CD1c-positive myeloid dendritic cell (primary cell): Measurements from ENCODE around the gene MOBP.

ENCODE experiments used
- DNase-seq: peaks from one replicate; pipeline ENCODE4 v3.0.0-alpha.2; 2016; ENCODE audit errors: extremely low spot score

The MOBP gene

GRCh38 chr3:39497753-39498152 is 30.3 kb downstream of the MOBP start:
- DNase-seq, result no peak

DNA sequence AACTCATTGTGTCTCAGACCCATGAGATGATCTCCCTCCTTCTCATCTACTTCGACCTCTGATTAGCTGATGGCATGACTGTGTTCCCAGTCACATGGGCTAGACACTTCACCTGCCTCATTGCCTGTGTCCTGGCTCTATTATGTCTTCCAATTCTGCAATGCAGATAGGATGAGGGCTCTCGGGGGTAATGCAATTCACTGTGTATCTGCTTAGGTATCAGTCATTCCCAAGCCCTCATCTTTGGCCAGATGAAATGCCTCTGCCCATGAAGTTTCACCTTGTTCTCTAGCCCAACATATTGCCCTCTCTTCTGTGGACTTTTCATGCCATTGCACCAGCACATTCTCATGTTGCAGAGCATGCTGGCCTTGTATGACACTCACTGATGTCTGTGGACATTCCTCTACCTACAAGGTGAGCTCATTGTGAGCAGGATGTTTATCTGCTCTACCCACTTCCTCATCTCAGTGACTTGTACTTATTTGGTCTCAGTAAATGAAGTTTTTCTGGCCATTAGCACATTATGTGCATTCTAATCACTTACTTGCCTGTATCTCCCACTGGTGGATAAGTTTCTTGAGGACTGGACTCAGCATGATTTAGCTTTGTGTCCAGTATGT is 32.3 kb downstream of the MOBP start:
- no peak for DNase-seq

DNA sequence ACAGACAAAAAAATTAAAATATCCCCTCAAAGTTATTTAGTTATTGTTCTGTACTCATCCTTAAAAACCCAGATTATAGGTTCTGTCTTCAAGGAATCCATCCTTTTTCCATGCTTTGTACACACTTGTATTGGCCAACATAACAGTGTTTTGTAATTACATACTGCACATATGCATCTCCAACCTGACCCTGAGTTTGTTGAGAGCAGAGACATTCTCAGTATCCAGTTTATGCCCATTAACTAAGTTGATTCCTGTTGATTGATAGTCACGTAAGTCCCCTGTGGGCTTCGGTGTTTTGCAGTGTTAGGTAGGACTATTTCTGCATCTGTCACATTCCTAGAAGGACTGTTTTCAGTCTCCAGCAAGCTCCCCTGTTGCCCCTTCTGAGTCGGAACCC is 33.6 kb downstream of the MOBP start:
- no peak for DNase-seq

DNA sequence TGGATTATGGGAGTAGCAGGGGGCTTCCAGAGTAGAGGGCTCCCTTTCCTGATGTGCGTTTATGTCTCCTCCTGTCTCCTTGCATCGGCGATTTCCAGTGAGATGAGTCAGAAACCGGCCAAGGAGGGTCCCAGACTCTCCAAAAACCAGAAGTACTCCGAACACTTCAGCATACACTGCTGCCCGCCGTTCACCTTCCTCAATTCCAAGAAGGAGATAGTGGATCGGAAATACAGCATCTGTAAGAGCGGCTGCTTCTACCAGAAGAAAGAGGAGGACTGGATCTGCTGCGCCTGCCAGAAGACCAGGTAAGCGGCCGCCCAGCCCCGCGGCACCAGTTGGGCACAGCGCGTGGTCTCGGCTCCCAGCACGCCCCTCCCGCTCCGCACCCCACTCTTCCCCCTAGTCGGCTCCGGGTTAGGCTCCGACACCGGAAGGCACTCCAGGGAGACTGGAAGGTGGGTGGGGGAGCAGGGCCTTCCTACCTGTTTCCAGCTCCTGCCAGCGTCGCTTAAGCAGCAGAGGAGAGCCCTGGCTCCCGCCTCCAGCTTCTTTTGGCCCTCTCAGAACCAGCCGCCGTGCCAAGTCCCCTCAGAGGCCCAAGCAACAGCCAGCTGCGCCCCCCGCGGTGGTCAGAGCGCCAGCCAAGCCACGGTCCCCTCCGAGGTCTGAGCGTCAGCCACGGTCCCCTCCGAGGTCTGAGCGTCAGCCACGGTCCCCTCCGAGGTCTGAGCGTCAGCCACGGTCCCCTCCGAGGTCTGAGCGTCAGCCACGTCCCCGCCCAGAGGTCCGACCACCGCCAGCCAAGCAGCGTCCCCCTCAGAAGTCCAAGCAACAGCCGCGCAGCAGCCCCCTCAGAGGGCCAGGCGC is 34.7 kb downstream of the MOBP start:
- DNase-seq, result no peak

DNA sequence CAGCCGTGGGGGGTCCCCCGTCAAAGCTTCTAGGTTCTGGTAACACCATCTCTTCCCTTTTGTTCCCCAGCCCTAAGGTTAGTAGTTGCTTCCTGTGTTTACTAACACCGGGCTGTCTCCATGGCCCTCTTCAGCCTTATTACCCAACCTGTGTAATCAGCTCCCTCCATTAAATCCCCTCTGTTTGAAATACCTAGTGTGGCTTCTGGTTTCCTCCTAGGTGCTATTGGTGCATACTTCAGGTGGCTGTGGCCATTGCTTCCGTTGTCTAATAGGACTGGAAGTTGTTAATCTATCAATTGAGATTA is 35.3 kb downstream of the MOBP start:
- no peak for DNase-seq

GRCh38 chr3:39505866-39506742 is 38.6 kb downstream of the MOBP start:
- no peak for DNase-seq

GRCh38 chr3:39506863-39507262 is 39.4 kb downstream of the MOBP start:
- no peak for DNase-seq

DNA sequence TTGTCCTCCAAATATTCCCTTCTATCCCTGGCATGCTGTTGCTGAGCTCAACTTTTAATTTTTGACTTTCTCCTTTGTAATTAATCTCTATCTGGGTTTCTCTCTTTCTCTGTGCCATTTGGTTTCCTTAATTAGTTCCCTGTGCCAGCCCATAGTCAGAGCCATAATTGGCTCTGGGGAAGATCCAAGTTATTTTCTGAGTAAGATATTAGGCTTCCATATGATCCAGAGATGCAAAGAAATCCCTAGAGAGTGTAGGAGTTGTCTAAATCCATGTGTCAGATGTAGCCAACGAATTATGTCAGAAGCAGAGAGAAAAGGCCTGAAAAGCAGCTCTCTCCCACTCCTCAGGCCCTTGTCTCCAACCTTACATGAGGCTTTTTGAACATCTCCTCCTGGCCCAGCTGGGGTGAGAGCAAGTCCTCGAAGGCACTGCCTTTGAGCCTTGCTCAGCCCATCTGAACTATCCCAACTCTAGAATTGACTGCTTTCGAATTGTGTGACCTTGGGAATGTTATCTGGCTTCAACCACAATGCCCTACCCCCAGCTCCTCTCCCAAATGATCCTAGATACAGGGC is 46.4 kb downstream of the MOBP start:
- no peak for DNase-seq

- no peak for DNase-seq
Observed at GRCh38 chr3:39515681-39516441, 48.4 kb downstream of the MOBP start.

DNA sequence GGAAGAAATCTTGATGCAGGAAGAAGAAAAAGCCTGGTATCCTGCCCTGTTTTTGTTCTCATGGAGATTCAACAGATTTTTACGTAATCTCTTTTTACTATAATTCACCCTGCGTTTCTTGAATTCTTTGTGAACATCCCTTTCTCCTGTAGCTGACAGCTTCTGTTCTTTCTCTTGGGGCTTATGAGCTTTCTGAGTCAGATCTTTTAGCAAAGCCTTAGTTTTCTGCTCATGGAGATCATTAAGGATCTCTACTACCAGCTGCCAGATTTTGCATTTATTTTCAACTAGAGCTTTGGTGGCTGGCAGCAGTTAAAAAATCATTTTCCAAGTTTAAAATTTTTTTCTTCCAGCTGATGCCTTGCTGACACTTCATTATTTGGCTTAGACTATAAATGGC is 51.6 kb downstream of the MOBP start:
- no peak for DNase-seq

DNA sequence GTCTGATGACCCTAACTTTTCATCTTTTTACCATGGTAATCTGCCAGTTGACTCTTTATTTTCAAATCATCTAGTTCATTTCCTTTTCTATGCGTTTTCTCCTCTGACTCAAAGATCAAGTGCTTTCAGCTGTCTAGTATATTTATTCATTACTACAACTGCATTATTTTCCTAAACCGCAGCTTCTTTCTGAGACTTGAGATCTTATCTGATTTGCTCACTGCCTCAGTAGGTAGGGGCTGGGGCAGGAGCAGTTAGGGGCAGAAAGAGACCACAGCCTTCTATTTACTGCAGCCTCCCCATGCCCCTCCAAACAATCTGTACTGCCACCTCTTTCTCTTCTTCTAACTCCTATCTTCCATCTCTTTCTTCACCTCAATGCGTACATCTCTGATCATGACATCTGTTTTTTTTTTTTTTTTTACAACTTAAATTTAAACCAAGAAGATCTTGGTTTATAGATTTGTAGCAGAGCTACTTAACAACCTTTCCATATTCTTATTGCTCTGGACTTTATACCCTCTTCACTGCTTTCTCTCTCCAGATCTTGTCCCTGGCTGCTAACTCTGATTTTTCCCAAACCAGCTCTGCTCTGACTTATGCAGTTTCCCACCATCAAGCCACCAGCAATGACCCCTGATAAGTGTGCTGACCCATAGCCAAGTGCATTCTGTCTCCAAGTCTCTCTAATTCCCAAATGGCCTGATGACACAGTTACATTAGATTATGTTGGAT is 52.2 kb downstream of the MOBP start:
- DNase-seq, result no peak

DNA sequence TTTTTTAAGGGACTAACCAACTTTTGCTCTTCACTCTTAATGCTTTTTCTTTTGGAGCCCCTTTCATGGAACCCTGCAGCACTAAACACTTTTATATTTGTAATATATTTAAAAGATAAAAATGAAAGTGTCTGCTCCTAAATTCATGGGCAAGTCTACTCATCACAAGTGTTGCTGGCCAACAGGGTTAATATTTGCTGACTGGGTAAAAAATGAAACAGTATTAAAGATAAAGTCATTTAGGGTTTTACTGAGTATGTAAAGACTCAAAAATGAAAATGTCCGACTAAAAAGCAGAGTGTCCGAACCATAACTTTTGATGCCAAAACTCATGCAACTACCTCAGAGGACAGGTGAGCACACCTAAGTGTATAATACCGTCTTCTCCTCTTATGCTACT is 54.0 kb downstream of the MOBP start:
- DNase-seq, result no peak

- DNase-seq, result no peak
Observed at GRCh38 chr3:39524107-39524506, 56.6 kb downstream of the MOBP start.

GRCh38 chr3:39528844-39529243 is 61.4 kb downstream of the MOBP start:
- no peak for DNase-seq

- DNase-seq, result no peak
Observed at GRCh38 chr3:39529577-39529976, 62.1 kb downstream of the MOBP start.

DNA sequence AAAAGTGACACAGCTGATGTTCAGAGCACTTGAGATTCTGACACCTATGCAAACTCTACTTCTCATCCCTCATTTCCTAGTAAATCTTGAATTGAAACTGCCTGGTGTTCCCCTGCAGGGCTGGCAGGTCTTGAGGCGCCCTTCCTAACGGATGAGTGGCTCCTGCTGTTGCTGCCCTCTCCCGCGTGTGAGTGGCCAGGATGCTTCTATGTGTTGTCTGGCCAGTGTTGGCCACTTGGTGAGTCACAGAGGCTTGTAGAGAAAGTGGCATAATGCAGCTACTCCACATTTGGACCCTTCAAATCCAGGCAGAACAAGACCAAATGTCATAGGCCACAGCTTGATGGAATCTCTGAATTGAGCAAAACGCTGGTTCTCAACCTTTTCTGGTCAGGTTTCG is 63.6 kb downstream of the MOBP start:
- no peak for DNase-seq

DNA sequence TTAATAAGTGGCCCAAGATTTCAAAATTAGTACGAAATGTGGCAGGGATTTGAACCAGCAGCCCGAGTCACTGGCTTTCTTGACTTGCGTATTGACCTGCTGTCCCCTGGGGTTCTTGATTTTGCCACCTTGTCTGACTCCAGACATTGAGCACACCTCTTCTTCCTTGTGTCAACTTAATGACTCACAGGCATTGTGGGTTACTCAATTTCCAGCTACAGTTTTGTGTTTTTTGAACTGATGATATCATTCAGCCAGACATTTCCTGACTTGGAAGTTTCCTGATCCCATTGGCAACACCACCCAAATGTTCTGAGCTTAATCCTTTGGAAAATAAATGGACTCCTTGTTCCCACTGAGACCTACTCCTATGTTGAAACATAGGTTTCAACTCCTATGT is 64.2 kb downstream of the MOBP start:
- no peak for DNase-seq

DNA sequence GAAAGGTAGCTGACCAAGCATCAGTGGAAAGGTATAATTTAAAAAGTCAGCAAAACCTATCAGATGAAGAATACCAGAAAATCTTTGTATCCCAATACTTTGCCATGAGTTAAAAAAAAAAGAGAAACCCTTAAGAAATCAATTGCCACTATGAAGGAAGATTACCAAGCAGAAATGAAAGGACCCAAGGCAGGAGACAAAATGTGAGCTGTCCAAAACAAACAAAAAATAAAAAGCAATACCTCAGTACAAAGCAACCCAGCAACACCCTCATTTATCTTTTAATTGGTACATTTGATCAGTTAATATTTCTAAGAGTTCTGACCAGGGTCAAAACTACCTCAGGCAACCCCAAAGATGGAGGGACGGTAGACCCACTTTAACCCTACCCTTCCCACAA is 65.3 kb downstream of the MOBP start:
- no peak for DNase-seq

- DNase-seq, result no peak
Observed at GRCh38 chr3:39533226-39533625, 65.7 kb downstream of the MOBP start.

GRCh38 chr3:39540162-39540921 is 72.9 kb downstream of the MOBP start:
- DNase-seq, result no peak
